Measurements from ENCODE around the gene SMYD3. TPM values are rescaled to one million over a fixed set of nuclear protein-coding genes. Genes with fewer than 3 reads are reported as not detected.

Gene SMYD3
- total and polyA plus RNA-seq, 9 of the 15 experiments (the other 6 are each of a cell fraction or from before 2014, with no cell fraction given) = 128 to 440 (median 197) TPM

- POLR2A ChIA-PET = no interaction called here
- Histone ChIP-seq H2AFZ (ENCODE audit: low read depth, low read length) (no peak overlapping the region), H3K9ac (ENCODE audit: insufficient read depth in 1 of 2, low read depth in 2 of 2, low read length in 2 of 2) (no peak overlapping the region), H3K4me2 (ENCODE audit: insufficient read depth, low read length) (no peak overlapping the region), H3K27ac (ENCODE audit: extremely low read depth, low read depth, low read length) (no peak overlapping the region), H3K4me1 (replicated peaks in 1 of 2; ENCODE audit: control insufficient read depth in 2 of 2, insufficient read depth in 2 of 2, low read length in 2 of 2) (peaks cover 0 to 3% of the 10 kb centered on the region in 2 experiments; a peak in 2 of 5 replicates), H3K9me1 (ENCODE audit: control insufficient read depth, insufficient read depth, low read length) (peaks cover 2% of the 10 kb centered on the region), H3K27me3 (ENCODE audit: control insufficient read depth in 2 of 2, insufficient read depth in 2 of 2, low read length in 2 of 2) (no peaks in the 10 kb centered on the region), H3K9me3 (replicated peaks; ENCODE audit: control insufficient read depth, insufficient read depth, low read depth, low read length) (no peaks in the 10 kb centered on the region), H3K79me2 (ENCODE audit: control insufficient read depth, insufficient read depth, low read length) (no peaks in the 10 kb centered on the region), H3K4me3 (no peak overlapping the region), H4K20me1 (replicated peaks; ENCODE audit: control insufficient read depth, insufficient read depth, low read length) (no peaks in the 10 kb centered on the region), H3K36me3 (ENCODE audit: control insufficient read depth, insufficient read depth, low read length) (no peaks in the 10 kb centered on the region)
- ATAC-seq (no peak), DNase-seq (ENCODE audit: extremely low read depth in 1 of 4, low spot score in 3 of 4) (no peak), FAIRE-seq (no peak)
- 68% methylated on average over 3 of the region's 3 CpGs for WGBS (ENCODE audit: insufficient coverage, low coverage, missing lambda C conversion rate)
- intact Hi-C loops (cut with micrococcal nuclease) (loop anchor here (5.0 kb wide), 3 partner anchors 147 to 502 kb away; no protein-coding TSS in a partner anchor), in situ Hi-C loops (cut with MboI) (loop anchor here (5.0 to 25.0 kb wide), 3 partner anchors 283 to 847 kb away; no protein-coding TSS in a partner anchor)
- CTCF ChIA-PET (ENCODE audit: low intra/inter-chr PET ratio) = no interaction called here
- no TSS peak for BruUV-seq (replicated peaks)
- TF ChIP-seq, protein P1, sequence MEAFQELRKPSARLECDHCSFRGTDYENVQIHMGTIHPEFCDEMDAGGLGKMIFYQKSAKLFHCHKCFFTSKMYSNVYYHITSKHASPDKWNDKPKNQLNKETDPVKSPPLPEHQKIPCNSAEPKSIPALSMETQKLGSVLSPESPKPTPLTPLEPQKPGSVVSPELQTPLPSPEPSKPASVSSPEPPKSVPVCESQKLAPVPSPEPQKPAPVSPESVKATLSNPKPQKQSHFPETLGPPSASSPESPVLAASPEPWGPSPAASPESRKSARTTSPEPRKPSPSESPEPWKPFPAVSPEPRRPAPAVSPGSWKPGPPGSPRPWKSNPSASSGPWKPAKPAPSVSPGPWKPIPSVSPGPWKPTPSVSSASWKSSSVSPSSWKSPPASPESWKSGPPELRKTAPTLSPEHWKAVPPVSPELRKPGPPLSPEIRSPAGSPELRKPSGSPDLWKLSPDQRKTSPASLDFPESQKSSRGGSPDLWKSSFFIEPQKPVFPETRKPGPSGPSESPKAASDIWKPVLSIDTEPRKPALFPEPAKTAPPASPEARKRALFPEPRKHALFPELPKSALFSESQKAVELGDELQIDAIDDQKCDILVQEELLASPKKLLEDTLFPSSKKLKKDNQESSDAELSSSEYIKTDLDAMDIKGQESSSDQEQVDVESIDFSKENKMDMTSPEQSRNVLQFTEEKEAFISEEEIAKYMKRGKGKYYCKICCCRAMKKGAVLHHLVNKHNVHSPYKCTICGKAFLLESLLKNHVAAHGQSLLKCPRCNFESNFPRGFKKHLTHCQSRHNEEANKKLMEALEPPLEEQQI (IDR thresholded peaks at IDR 0.05) = no peak
- TF ChIP-seq RREB1 (CRISPR knock-in tag; IDR thresholded peaks at IDR 0.05) = no peak
- TF ChIP-seq FOXK2 (conservative IDR thresholded peaks at IDR 0.05 in 1 of 2, IDR thresholded peaks at IDR 0.05 in 1 of 2; ENCODE audit: low read depth in 2 of 2) = no peak
- TF ChIP-seq FUS (optimal IDR thresholded peaks at IDR 0.05; ENCODE audit: low read depth, low read length) = no peak
- no peak for TF ChIP-seq ZNF445 (CRISPR knock-in tag; IDR thresholded peaks at IDR 0.05; ENCODE audit: low read depth)
- no peak for TF ChIP-seq ZNF655 (CRISPR knock-in tag; IDR thresholded peaks at IDR 0.05)
- no peak for TF ChIP-seq ZNF408 (CRISPR knock-in tag; IDR thresholded peaks at IDR 0.05; ENCODE audit: low read depth)
- no peak for TF ChIP-seq JUND (IDR thresholded peaks at IDR 0.05; ENCODE audit: borderline replicate concordance, low read depth, low read length)
- TF ChIP-seq JUND (tag; IDR thresholded peaks at IDR 0.05; ENCODE audit: borderline replicate concordance, low read depth, low read length) = no peak
- no peak for TF ChIP-seq ZNF395 (CRISPR knock-in tag; IDR thresholded peaks at IDR 0.05)
Observed at GRCh38 chr1:246004301-246004700, 502.8 kb downstream of the SMYD3 start.

All from K562 (cell line).